K562 (cell line): ENCODE results near the gene SVOP. TPM values are rescaled to one million over a fixed set of nuclear protein-coding genes. Genes with fewer than 3 reads are reported as not detected.

Experiments
- ATAC-seq: fragments of 200-7000 bp; cut with Tn5 transposase; 3 replicates; pipeline ENCODE4 v1.9.1; 2020; ENCODE audit warnings: moderate library complexity
- BruUV-seq: library from RNA; stranded (reverse); fragments of 400-500 nt; replicated peaks from 2 replicates; lab custom pipeline; 2021; lab: Mats Ljungman, UMichigan
- CTCF ChIA-PET: fragments of 300-600 bp; formaldehyde crosslinking; extraction: SDS; loops from one replicate; lab custom pipeline; 2021; ENCODE audit warnings: low intra/inter-chr PET ratio; lab: Yijun Ruan, JAX
- POLR2A ChIA-PET: fragments of 300-600, 350-650 bp; sonication (Branson Sonifier 250); formaldehyde crosslinking; extraction: SDS; loops from one replicate; lab custom pipeline; 2021; ENCODE audit warnings: antibody characterized with exemption, inconsistent platforms; lab: Yijun Ruan, JAX
- DNase-seq, 4 experiments: peaks; one replicate each; pipeline versions ENCODE4 v3.0.0 to v3.0.0-alpha.2; 2011 to 2018; ENCODE audit warnings: low spot score in 3 of 4, mixed read lengths in 3 of 4; ENCODE audit errors: extremely low read depth in 1 of 4
- FAIRE-seq: peaks from 2 replicates; lab custom pipeline; 2011; peaks lifted over from hg19 to GRCh38; lab: Jason Lieb, UNC
- H2AFZ ChIP-seq: 2 replicates; pipeline ENCODE4 v1.6.0; 2011; ENCODE audit warnings: low read depth, low read length, control low read depth, inconsistent platforms
- H3K27ac ChIP-seq: fragments of 200-600 bp; 3 replicates; pipeline ENCODE4 v1.8.0; 2011; ENCODE audit warnings: low read depth, mild to moderate bottlenecking, control low read depth, inconsistent platforms, low read length, moderate library complexity, mixed read lengths; ENCODE audit errors: extremely low read depth
- H3K27me3 ChIP-seq, 2 experiments: fragments of 300-600 bp in 1 of 2; 2 replicates in 1 of 2; 3 replicates in 1 of 2; pipeline versions ENCODE4 v1.6.0 to v1.8.0; 2011; ENCODE audit warnings: inconsistent platforms in 2 of 2, low read length in 2 of 2, mild to moderate bottlenecking in 1 of 2, mixed read lengths in 1 of 2, moderate library complexity in 1 of 2; ENCODE audit not compliant: control insufficient read depth in 2 of 2, insufficient read depth in 2 of 2
- H3K36me3 ChIP-seq: fragments of 300-600 bp; 3 replicates; pipeline ENCODE4 v1.8.0; 2011; ENCODE audit warnings: mild to moderate bottlenecking, low read length, inconsistent platforms; ENCODE audit not compliant: control insufficient read depth, insufficient read depth
- H3K4me1 ChIP-seq, 2 experiments: fragments of 200-600 bp in 1 of 2; replicated peaks in 1 of 2; 2 replicates in 1 of 2; 3 replicates in 1 of 2; pipeline versions ENCODE4 v1.5.1 to v1.8.0; 2011; ENCODE audit warnings: inconsistent platforms in 2 of 2, low read length in 2 of 2, mild to moderate bottlenecking in 1 of 2, mixed read lengths in 1 of 2, moderate library complexity in 1 of 2; ENCODE audit not compliant: control insufficient read depth in 2 of 2, insufficient read depth in 2 of 2
- H3K4me2 ChIP-seq: 2 replicates; pipeline ENCODE4 v1.6.1; 2011; ENCODE audit warnings: low read length, control low read depth, inconsistent platforms, mixed read lengths; ENCODE audit not compliant: insufficient read depth
- H3K4me3 ChIP-seq: fragments of 200-600 bp; sonication (generic), shearing (Covaris generic); 2 replicates; pipeline ENCODE4 v1.5.1; 2016; ENCODE audit warnings: control low read depth, inconsistent platforms
- H3K79me2 ChIP-seq: fragments of 200-600 bp; 3 replicates; pipeline ENCODE4 v1.8.0; 2011; ENCODE audit warnings: low read length, inconsistent platforms; ENCODE audit not compliant: control insufficient read depth, insufficient read depth
- H3K9ac ChIP-seq, 2 experiments: 2 replicates each; pipeline versions ENCODE4 v1.6.0 to v1.6.1; 2011; ENCODE audit warnings: low read depth in 2 of 2, low read length in 2 of 2, control low read depth in 1 of 2, inconsistent platforms in 1 of 2, mild to moderate bottlenecking in 1 of 2, mixed read lengths in 1 of 2; ENCODE audit not compliant: insufficient read depth in 1 of 2
- H3K9me1 ChIP-seq: one replicate; pipeline ENCODE4 v1.6.0; 2011; ENCODE audit warnings: inconsistent platforms, mild to moderate bottlenecking, low read length, moderate library complexity; ENCODE audit not compliant: control insufficient read depth, insufficient read depth
- H3K9me3 ChIP-seq: replicated peaks from 2 replicates; pipeline ENCODE4 v1.5.1; 2011; ENCODE audit warnings: low read depth, low read length, inconsistent platforms; ENCODE audit not compliant: control insufficient read depth, insufficient read depth
- H4K20me1 ChIP-seq: replicated peaks from 2 replicates; pipeline ENCODE4 v1.6.1; 2011; ENCODE audit warnings: low read length, inconsistent platforms, mixed read lengths; ENCODE audit not compliant: control insufficient read depth, insufficient read depth
- CBX2 ChIP-seq: fragments of 200-600 bp; sonication (generic); IDR thresholded peaks from one replicate; pipeline ENCODE4 v1.6.1; 2012; ENCODE audit warnings: mild to moderate bottlenecking, low read length, inconsistent platforms; ENCODE audit not compliant: insufficient read depth, poor library complexity, severe bottlenecking
- CREB1 ChIP-seq, 2 experiments: sonication (generic) in 1 of 2; formaldehyde crosslinking in 1 of 2; IDR thresholded peaks; 2 replicates each; pipeline versions ENCODE4 v1.6.1 to v1.8.0; 2012 to 2022; ENCODE audit warnings: inconsistent platforms in 1 of 2, mild to moderate bottlenecking in 1 of 2, missing genetic modification reagents in 1 of 2, moderate library complexity in 1 of 2
- HNRNPH1 ChIP-seq: fragments of 200-400 bp; formaldehyde crosslinking; optimal IDR thresholded peaks from 2 replicates; pipeline ENCODE3; 2017; ENCODE audit warnings: low read depth, mild to moderate bottlenecking, low read length, moderate library complexity
- HNRNPL ChIP-seq: fragments of 200-400 bp; formaldehyde crosslinking; IDR thresholded peaks from 2 replicates; pipeline ENCODE4 v1.6.1; 2017; ENCODE audit warnings: low read depth, mild to moderate bottlenecking, low read length
- LCOR ChIP-seq: sonication (generic); formaldehyde crosslinking; IDR thresholded peaks from 2 replicates; pipeline ENCODE4 v1.8.0; 2022; ENCODE audit warnings: mild to moderate bottlenecking, missing genetic modification reagents
- NCOR1 ChIP-seq: fragments of 450-650 bp; IDR thresholded peaks from 2 replicates; pipeline ENCODE4 v1.6.1; 2016; ENCODE audit warnings: mild to moderate bottlenecking, moderate library complexity
- NFATC3 ChIP-seq: fragments of 450-650 bp; IDR thresholded peaks from 2 replicates; pipeline ENCODE4 v1.6.1; 2017; ENCODE audit warnings: mild to moderate bottlenecking
- RBFOX2 ChIP-seq: fragments of 200-400 bp; formaldehyde crosslinking; IDR thresholded peaks from 2 replicates; pipeline ENCODE4 v1.6.1; 2017; ENCODE audit warnings: low read depth, mild to moderate bottlenecking, low read length, moderate library complexity
- RFX1 ChIP-seq: fragments of 450-650 bp; IDR thresholded peaks from 2 replicates; pipeline ENCODE4 v1.6.1; 2016; ENCODE audit warnings: mild to moderate bottlenecking, moderate library complexity
- RHOXF2B ChIP-seq: fragments of 250-450 bp; sonication (Bioruptor Pico); conservative IDR thresholded peaks from 2 replicates; pipeline ENCODE4 v1.5.1; 2021
- RREB1 ChIP-seq: fragments of 250-450 bp; sonication (Bioruptor Pico); IDR thresholded peaks from 2 replicates; pipeline ENCODE4 v1.4.0; 2020
- SNIP1 ChIP-seq: fragments of 450-650 bp; IDR thresholded peaks from 2 replicates; pipeline ENCODE4 v1.7.1; 2017; ENCODE audit warnings: low read depth, mild to moderate bottlenecking
- SREBF2 ChIP-seq: sonication (generic); formaldehyde crosslinking; IDR thresholded peaks from 2 replicates; pipeline ENCODE4 v1.4.0; 2020; ENCODE audit warnings: mild to moderate bottlenecking, missing genetic modification reagents
- U2AF2 ChIP-seq: fragments of 200-400 bp; formaldehyde crosslinking; optimal IDR thresholded peaks from 2 replicates; pipeline ENCODE3; 2017; ENCODE audit warnings: low read depth, mild to moderate bottlenecking, low read length
- YBX1 ChIP-seq: fragments of 450-650 bp; IDR thresholded peaks from 2 replicates; pipeline ENCODE4 v1.7.1; 2016; ENCODE audit warnings: mild to moderate bottlenecking
- ZBTB26 ChIP-seq: fragments of 450-650 bp; formaldehyde crosslinking; IDR thresholded peaks from 2 replicates; pipeline ENCODE4 v1.4.0; 2022; ENCODE audit warnings: missing genetic modification characterization
- ZBTB7A ChIP-seq: IDR thresholded peaks from 2 replicates; pipeline ENCODE4 v1.6.1; 2011; ENCODE audit warnings: low read depth, mild to moderate bottlenecking, low read length, moderate library complexity, borderline replicate concordance; ENCODE audit not compliant: control insufficient read depth
- ZNF324 ChIP-seq: fragments of 250-450 bp; sonication (Bioruptor Pico); IDR thresholded peaks from 2 replicates; pipeline ENCODE4 v1.4.0; 2020; ENCODE audit warnings: mild to moderate bottlenecking
- ZNF589 ChIP-seq: fragments of 200-800 bp; sonication (Bioruptor generic); IDR thresholded peaks from 2 replicates; pipeline ENCODE4 v1.6.1; 2016; ENCODE audit warnings: low read depth, missing genetic modification characterization, missing compliant biosample characterization
- in situ Hi-C: fragments of 300-500 bp; cut with MboI; formaldehyde crosslinking; loops from 4 replicates; pipeline ENCODE4 v1.15.0; 2018; ENCODE audit warnings: inconsistent platforms, mixed read lengths
- intact Hi-C: fragments of 100-400 bp; cut with micrococcal nuclease; formaldehyde crosslinking; loops from 2 replicates; pipeline ENCODE4 v1.14.2; 2022
- polyA plus RNA-seq, 8 experiments: library from polyadenylated mRNA; depleted of rRNA in 4 of 8; stranded (reverse) in 5 of 8; unstranded in 3 of 8; fragments of >200 nt; fragmentation: Nextera tagmentation in 2 of 8; fragmentation: Illumina TruSeq in 1 of 8; extraction: Ambion mirVana in 2 of 8; extraction: Trizol in 1 of 8; gene quantifications; 2 replicates each; pipeline versions ENCODE4 v1.2.1 to v1.2.3, GENCODE V29; 2011 to 2014; ENCODE audit warnings: inconsistent platforms in 1 of 8, missing spikeins in 1 of 8
- total RNA-seq, 7 experiments: library from RNA; depleted of rRNA in 6 of 7; stranded (reverse); fragments of >200 nt in 6 of 7; fragmentation: Illumina TruSeq in 2 of 7; extraction: Trizol in 2 of 7; gene quantifications; 2 replicates each; pipeline versions ENCODE4 v1.2.1 to v1.2.3, GENCODE V29; 2011 to 2021; ENCODE audit warnings: low replicate concordance in 1 of 7

SVOP gene
- total and polyA plus RNA-seq, 9 of the 15 experiments (the other 6 are each of a cell fraction or from before 2014, with no cell fraction given): 0.01 to 0.09 (median 0.06) TPM; not detected in 1

GRCh38 chr12:108948367-108948766, 72.5 kb downstream of the SVOP start:
- no TSS peak for BruUV-seq
- H3K9ac ChIP-seq: no peak overlapping the region
- H2AFZ ChIP-seq: no peak overlapping the region
- no peaks in the 10 kb centered on the region for H4K20me1 ChIP-seq
- H3K9me3 ChIP-seq: no peaks in the 10 kb centered on the region
- H3K4me2 ChIP-seq: no peak overlapping the region
- in situ Hi-C loops (no loop called here), intact Hi-C loops (no loop called here)
- H3K79me2 ChIP-seq: no peaks in the 10 kb centered on the region
- peaks cover 5 to 18% of the 10 kb centered on the region in 2 experiments; a peak in 3 of 5 replicates for H3K27me3 ChIP-seq
- CTCF ChIA-PET: interaction anchor here (1.0 kb wide), 1 partner anchor 283 kb away, joined by 3 read pairs; no protein-coding TSS in a partner anchor
- POLR2A ChIA-PET: no interaction called here
- FAIRE-seq (no peak), DNase-seq (no peak), ATAC-seq (no peak)
- no peak overlapping the region for H3K27ac ChIP-seq
- H3K9me1 ChIP-seq: no peaks in the 10 kb centered on the region
- H3K36me3 ChIP-seq: no peaks in the 10 kb centered on the region
- H3K4me3 ChIP-seq: no peak overlapping the region
- TF ChIP-seq SNIP1 (no peak), RBFOX2 (no peak), HNRNPH1 (no peak), ZNF324 (CRISPR knock-in tag) (no peak), NFATC3 (no peak), RHOXF2B (CRISPR knock-in tag) (no peak), RREB1 (CRISPR knock-in tag) (no peak), RFX1 (no peak), HNRNPL (no peak), ZBTB26 (CRISPR knock-in tag) (no peak), YBX1 (no peak), ZNF589 (no peak), CBX2 (no peak), ZBTB7A (no peak), CREB1 (IDR thresholded peaks at IDR 0.05) (no peak), CREB1 (CRISPR knock-in tag; IDR thresholded peaks at IDR 0.05) (no peak), U2AF2 (no peak), SREBF2 (no peak), LCOR (CRISPR knock-in tag) (no peak), NCOR1 (no peak)
- H3K4me1 ChIP-seq: no peaks in the 10 kb centered on the region; a peak in 1 of 5 replicates
